H1 (cell line): Measurements from ENCODE around the gene AFF1.

ENCODE experiments used
- CEBPB ChIP-seq: IDR thresholded peaks from 2 replicates; pipeline ENCODE4 v1.6.1; 2012; ENCODE audit warnings: low read depth, low read length
- CHD1 ChIP-seq: IDR thresholded peaks from 2 replicates; pipeline ENCODE4 v1.6.1; 2012; ENCODE audit warnings: low read depth, low read length, improper control_type of control experiment
- CTCF ChIP-seq, 3 experiments: IDR thresholded peaks; 1 replicate in 2 of 3; 2 replicates in 1 of 3; pipeline versions ENCODE4 v1.5.1 to v1.6.1; 2011; ENCODE audit warnings: low read length in 3 of 3, mild to moderate bottlenecking in 3 of 3, inconsistent platforms in 2 of 3, low read depth in 1 of 3, moderate library complexity in 1 of 3; ENCODE audit not compliant: insufficient read depth in 1 of 3; ENCODE audit errors: control extremely low read depth in 1 of 3
- EZH2 ChIP-seq: fragments of 200-600 bp; sonication (generic); IDR thresholded peaks from 2 replicates; pipeline ENCODE4 v1.7.1; 2012; ENCODE audit warnings: low read depth, mild to moderate bottlenecking, moderate library complexity, low read length, inconsistent platforms; ENCODE audit not compliant: severe bottlenecking
- KDM5A ChIP-seq: fragments of 200-600 bp; IDR thresholded peaks from 2 replicates; pipeline ENCODE4 v1.7.1; 2012; ENCODE audit warnings: mild to moderate bottlenecking, low read length, inconsistent platforms, mixed read lengths
- MAX ChIP-seq: IDR thresholded peaks from 2 replicates; pipeline ENCODE4 v1.6.1; 2012; ENCODE audit warnings: inconsistent platforms
- POLR2A ChIP-seq, 2 experiments: IDR thresholded peaks; 1 replicate in 1 of 2; 2 replicates in 1 of 2; pipeline ENCODE4 v1.6.1; 2011; ENCODE audit warnings: low read depth in 2 of 2, low read length in 2 of 2, mild to moderate bottlenecking in 2 of 2; ENCODE audit errors: control extremely low read depth in 1 of 2
- POLR2AphosphoS5 ChIP-seq: IDR thresholded peaks from 2 replicates; pipeline ENCODE4 v1.6.1; 2011; ENCODE audit warnings: low read depth, low read length
- RAD21 ChIP-seq, 2 experiments: IDR thresholded peaks in 1 of 2; conservative IDR thresholded peaks in 1 of 2; 2 replicates each; pipeline ENCODE4 v1.6.1; 2011; ENCODE audit warnings: low read depth in 2 of 2, low read length in 2 of 2, improper control_type of control experiment in 1 of 2, inconsistent platforms in 1 of 2, mild to moderate bottlenecking in 1 of 2, moderate library complexity in 1 of 2
- RNF2 ChIP-seq: fragments of 200-900, 300-1000 bp; sonication (generic); IDR thresholded peaks from 2 replicates; pipeline ENCODE4 v1.7.1; 2016; ENCODE audit warnings: borderline replicate concordance, low read depth, mild to moderate bottlenecking, antibody characterized with exemption, low read length; ENCODE audit not compliant: poor library complexity, severe bottlenecking; ENCODE audit errors: missing control alignments
- SIRT6 ChIP-seq: IDR thresholded peaks from one replicate; pipeline ENCODE4 v1.7.1; 2012; ENCODE audit warnings: low read length, inconsistent platforms
- SP4 ChIP-seq: IDR thresholded peaks from 2 replicates; pipeline ENCODE4 v1.6.1; 2012; ENCODE audit warnings: low read length, inconsistent platforms

- TF ChIP-seq POLR2AphosphoS5 (no peak), CTCF (IDR thresholded peaks at IDR 0.05; ENCODE audit: control extremely low read depth in 1 of 3, insufficient read depth in 1 of 3, low read depth in 1 of 3, low read length in 3 of 3) (no peak), KDM5A (no peak), RAD21 (IDR thresholded peaks at IDR 0.05 in 1 of 2, conservative IDR thresholded peaks at IDR 0.05 in 1 of 2; ENCODE audit: low read depth in 2 of 2, low read length in 2 of 2) (no peak), SP4 (no peak), CEBPB (no peak), MAX (no peak), RNF2 (no peak), POLR2A (IDR thresholded peaks at IDR 0.05; ENCODE audit: control extremely low read depth in 1 of 2, low read depth in 2 of 2, low read length in 2 of 2) (no peak), SIRT6 (no peak), CHD1 (no peak), EZH2 (no peak)
These were observed 116.4 kb downstream of the AFF1 start for GRCh38 chr4:87051121-87051713.
